ENCODE data around the gene SMTNL1.
A peak's percentile ranks its signal among the peaks of the same experiment; 100 is the strongest.

Gene SMTNL1

DNA sequence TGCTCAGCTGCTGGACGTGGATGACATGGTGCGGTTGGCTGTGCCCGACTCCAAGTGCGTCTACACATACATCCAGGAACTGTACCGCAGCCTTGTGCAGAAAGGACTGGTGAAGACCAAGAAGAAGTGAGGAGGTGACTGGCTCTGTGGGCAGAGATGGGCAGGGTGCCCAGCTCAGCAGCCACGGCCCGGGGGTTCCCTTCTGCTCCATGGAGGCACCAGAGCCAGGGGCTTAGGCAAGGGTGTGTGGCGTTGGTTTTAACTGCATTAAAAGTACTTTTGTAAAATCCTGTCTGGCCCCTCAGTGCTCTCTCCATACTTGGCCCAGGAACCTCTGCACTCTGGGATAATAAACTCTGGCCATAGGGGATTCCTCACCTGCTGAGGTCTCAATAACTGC, 12.6 kb downstream of the SMTNL1 start:
- H3K4me3 Mint-ChIP-seq = no peak overlapping the region
- H3K27ac Mint-ChIP-seq = peak overlapping the region; percentile 16
- peaks cover 21% of the 10 kb centered on the region for H3K4me1 Mint-ChIP-seq
- DNase-seq (ENCODE audit: low spot score in 2 of 2) = no peak
- peaks cover 86% of the 10 kb centered on the region for H3K36me3 Mint-ChIP-seq
- no peaks in the 10 kb centered on the region for H3K9me3 Mint-ChIP-seq
- no peak for ATAC-seq

DNA sequence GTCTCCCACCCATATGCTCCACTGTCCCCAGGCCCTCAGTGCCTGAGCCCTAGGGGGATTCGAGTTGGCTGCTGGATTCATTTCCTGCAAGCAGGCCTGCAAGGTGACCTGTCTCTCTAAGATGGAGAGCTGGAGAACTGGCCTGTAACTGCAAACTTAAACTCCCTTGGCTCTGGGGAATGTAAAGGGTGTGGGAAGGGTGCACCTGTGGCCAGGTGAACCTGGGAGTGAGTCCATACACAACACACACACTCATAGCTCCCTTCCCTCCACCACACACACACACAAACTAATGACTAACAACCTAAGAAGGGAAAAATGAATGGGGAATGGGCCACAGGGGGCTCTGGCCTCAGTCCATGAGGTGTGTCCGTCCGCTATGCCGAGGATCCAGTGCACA, 14.5 kb downstream of the SMTNL1 start:
- Mint-ChIP-seq H3K4me3 (no peak overlapping the region), H3K9me3 (no peaks in the 10 kb centered on the region), H3K4me1 (peaks cover 19% of the 10 kb centered on the region), H3K27ac (peak overlapping the region; percentile 26), H3K36me3 (peaks cover 100% of the 10 kb centered on the region)
- ATAC-seq (no peak), DNase-seq (ENCODE audit: low spot score in 2 of 2) (no peak)

DNA sequence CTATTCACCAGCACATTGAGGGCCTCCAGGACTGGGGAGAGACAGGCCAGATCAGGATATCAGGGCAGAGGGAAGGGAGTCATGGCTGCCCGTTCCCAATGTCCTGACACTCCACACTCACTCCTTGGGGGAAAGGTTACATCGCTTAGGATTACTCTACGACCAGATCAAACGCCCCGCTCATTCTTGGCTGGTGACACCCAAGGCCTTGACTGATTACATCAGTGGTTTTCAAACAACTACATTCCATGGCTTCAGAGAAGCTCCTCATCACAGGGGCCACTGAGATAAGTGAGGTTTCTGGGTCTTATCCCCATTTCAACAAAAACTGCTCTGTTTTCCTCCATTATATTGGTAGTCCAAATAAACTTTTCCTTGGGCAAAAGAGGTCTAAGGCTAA, 15.1 kb downstream of the SMTNL1 start:
- H3K9me3 Mint-ChIP-seq = no peaks in the 10 kb centered on the region
- H3K27ac Mint-ChIP-seq = peak overlapping the region; percentile 37
- DNase-seq (ENCODE audit: low spot score in 2 of 2) (no peak), ATAC-seq (no peak)
- H3K36me3 Mint-ChIP-seq = peaks cover 100% of the 10 kb centered on the region
- no peak overlapping the region for H3K4me3 Mint-ChIP-seq
- peaks cover 14% of the 10 kb centered on the region for H3K4me1 Mint-ChIP-seq

DNA sequence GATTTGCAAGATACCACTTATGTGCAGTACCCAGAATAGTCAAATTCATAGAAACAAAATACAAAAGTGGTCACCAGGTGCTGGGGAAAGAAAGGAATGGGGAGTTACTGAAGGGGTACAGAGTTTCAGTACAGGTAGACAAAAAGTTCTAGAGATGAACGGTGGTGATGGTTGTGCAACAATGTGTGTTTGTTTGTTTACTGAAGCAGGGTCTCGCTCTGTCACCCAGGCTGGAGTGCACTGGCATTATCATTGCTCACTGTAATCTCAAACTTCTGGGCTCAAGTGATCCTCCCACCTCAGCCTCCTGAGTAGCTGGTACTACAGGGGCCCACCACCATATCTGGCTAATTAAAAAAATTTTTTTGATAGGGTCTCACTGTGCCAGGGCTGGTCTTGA, 18.0 kb downstream of the SMTNL1 start:
- no peak for DNase-seq (ENCODE audit: low spot score in 2 of 2)
- ATAC-seq = no peak
- Mint-ChIP-seq H3K4me3 (no peak overlapping the region), H3K4me1 (no peaks in the 10 kb centered on the region), H3K27ac (peak overlapping the region; percentile 80), H3K9me3 (no peaks in the 10 kb centered on the region), H3K36me3 (peaks cover 100% of the 10 kb centered on the region)

DNA sequence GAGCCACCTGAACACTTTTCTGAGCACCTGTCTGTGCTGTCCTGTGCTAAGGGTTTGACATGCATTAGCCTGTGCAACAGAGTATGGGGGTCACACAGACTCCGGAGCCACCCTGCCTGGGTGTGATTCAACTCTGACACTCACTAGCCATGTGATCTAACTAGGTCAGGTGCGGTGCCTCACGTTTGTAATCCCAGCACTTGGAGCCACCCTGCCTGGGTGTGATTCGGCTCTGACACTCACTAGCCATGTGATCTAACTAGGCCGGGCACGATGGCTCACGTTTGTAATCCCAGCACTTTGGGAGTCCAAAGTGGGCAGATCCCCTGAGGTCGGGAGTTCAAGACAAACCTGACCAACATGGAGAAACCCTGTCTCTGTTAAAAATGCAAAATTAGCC, 18.6 kb downstream of the SMTNL1 start:
- no peak for ATAC-seq
- H3K36me3 Mint-ChIP-seq = peaks cover 100% of the 10 kb centered on the region
- H3K4me3 Mint-ChIP-seq = no peak overlapping the region
- H3K9me3 Mint-ChIP-seq = no peaks in the 10 kb centered on the region
- DNase-seq (ENCODE audit: low spot score in 2 of 2) = no peak
- peaks cover 5% of the 10 kb centered on the region for H3K4me1 Mint-ChIP-seq
- H3K27ac Mint-ChIP-seq = peak overlapping the region; percentile 26

DNA sequence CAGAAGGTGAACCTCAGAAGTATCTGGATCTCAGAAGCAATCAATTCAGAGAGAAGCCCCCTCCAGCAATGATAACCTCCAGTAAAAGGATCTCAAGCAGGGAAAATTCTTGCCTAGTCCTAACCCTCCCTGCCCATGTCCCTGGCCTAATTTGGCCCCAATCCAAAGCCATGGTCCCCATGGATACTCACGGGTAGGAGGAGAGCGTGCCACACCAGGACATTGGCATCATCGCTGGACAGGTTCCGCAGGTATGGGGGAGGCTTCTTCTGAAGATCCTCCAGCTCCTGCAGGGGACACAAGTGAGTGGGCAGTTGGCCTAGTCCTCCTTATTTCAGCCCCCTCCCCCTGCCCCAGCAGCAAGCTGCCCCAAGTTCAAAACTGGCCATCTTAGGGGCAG, 22.8 kb downstream of the SMTNL1 start:
- H3K4me1 Mint-ChIP-seq = peaks cover 42% of the 10 kb centered on the region
- no peak overlapping the region for H3K27ac Mint-ChIP-seq
- H3K9me3 Mint-ChIP-seq = no peaks in the 10 kb centered on the region
- no peak for ATAC-seq
- H3K36me3 Mint-ChIP-seq = peaks cover 85% of the 10 kb centered on the region
- no peak overlapping the region for H3K4me3 Mint-ChIP-seq
- DNase-seq (ENCODE audit: low spot score in 2 of 2) = no peak

DNA sequence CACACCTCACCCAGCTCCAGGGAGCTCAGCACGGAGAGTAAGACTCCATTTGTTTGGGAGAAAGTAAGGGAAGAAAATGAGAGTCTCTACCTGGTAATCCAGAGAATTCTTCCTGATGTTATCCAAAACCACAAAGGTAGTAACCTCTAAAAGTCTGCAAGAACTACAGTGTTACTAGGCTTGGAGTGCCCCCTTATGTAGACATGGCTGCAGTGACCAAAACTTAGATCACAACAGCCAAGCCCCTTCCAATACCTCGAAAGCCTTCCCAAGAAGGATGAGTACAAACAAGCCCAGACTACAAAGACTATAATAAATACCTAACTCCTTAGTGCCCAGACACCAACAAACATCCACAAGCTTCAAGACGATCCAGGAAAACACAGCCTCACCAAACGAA, 25.2 kb downstream of the SMTNL1 start:
- Mint-ChIP-seq H3K4me3 (no peak overlapping the region), H3K4me1 (peaks cover 61% of the 10 kb centered on the region), H3K36me3 (peaks cover 66% of the 10 kb centered on the region), H3K27ac (peak overlapping the region; percentile 96), H3K9me3 (no peaks in the 10 kb centered on the region)
- ATAC-seq = no peak
- DNase-seq (ENCODE audit: low spot score in 2 of 2) = no peak

DNA sequence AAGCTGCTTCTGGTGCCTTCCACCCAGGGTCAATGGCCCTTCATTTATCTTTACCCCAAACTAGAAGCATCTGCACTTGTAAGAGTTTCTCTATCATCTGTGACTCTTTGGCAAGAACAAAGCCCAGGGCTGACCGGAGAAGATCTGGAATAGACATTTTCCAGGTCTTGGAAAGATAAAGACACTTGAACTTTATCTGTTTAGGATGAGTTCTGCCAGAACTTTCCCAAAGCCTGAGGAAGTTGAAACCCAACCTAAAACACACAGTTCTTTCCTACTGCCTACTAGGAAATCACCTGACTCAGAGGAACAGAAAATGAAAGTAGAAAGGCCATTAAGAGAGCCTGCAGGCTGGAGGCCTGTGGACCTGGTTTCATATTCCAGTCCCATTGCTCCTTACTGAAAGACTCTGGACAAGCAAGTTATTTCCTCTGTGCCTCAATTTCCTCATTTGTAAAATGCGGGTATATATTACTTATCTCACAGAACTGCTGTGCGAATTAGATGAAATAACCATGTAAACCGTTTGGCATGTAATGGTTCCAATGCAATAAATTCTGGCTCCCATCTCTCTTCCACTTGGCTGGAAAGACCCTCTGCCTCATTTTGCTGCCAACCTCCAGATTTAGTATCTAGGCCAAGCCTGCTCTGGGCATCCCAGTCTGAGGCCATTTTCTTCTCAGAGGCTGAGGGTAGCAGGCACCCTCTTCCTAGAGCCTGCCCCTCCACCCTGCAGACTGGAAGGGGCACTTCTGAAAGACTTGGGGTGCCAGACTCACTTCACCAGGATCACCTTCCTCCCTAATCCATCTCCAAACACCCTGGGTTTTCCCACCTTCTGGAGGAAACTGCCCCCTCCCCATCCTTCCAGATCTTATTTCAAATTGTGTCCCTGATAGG, 28.9 kb downstream of the SMTNL1 start:
- peaks cover 65% of the 10 kb centered on the region for H3K4me1 Mint-ChIP-seq
- ATAC-seq (peak; percentile 53), DNase-seq (ENCODE audit: low spot score in 2 of 2) (peak in 1 of 2 donors; percentile 58)
- peak overlapping the region; percentile 96 for H3K27ac Mint-ChIP-seq
- H3K36me3 Mint-ChIP-seq = peaks cover 38% of the 10 kb centered on the region
- H3K9me3 Mint-ChIP-seq = no peaks in the 10 kb centered on the region
- H3K4me3 Mint-ChIP-seq = peak overlapping the region; percentile 95

DNA sequence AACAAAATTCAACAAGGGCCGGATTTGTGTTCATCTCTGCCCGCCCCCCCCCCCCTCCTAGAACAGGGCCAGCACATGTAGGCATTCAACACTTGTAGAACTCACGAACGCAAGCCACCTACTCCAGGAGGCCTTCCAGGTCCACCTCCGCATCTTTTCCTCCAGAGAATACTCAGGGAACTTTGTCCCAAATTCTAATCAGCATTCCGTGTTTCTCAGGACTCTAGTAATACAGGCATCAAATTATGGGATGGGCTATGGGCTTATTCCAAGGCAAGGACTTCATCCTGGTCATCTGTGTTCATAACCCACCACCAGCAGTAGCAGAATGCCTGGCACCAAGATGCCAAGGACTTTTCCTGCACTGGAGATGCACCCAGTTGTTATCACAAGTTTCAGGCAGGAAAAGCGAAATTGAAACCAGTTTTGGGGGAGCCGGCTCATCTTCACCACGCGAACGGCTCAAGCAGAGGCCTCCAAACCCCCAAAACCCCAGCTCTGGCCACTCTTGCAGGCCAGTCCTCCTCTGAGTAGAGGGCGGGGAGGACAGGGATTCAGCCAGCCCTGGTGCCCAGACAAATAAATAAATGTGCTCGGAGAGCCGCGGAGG, 29.6 kb downstream of the SMTNL1 start:
- Mint-ChIP-seq H3K9me3 (no peaks in the 10 kb centered on the region), H3K36me3 (peaks cover 38% of the 10 kb centered on the region), H3K27ac (peak overlapping the region; percentile 96), H3K4me3 (peak overlapping the region; percentile 95), H3K4me1 (peaks cover 58% of the 10 kb centered on the region)
- DNase-seq (ENCODE audit: low spot score in 2 of 2) (no peak), ATAC-seq (peak; percentile 1)

DNA sequence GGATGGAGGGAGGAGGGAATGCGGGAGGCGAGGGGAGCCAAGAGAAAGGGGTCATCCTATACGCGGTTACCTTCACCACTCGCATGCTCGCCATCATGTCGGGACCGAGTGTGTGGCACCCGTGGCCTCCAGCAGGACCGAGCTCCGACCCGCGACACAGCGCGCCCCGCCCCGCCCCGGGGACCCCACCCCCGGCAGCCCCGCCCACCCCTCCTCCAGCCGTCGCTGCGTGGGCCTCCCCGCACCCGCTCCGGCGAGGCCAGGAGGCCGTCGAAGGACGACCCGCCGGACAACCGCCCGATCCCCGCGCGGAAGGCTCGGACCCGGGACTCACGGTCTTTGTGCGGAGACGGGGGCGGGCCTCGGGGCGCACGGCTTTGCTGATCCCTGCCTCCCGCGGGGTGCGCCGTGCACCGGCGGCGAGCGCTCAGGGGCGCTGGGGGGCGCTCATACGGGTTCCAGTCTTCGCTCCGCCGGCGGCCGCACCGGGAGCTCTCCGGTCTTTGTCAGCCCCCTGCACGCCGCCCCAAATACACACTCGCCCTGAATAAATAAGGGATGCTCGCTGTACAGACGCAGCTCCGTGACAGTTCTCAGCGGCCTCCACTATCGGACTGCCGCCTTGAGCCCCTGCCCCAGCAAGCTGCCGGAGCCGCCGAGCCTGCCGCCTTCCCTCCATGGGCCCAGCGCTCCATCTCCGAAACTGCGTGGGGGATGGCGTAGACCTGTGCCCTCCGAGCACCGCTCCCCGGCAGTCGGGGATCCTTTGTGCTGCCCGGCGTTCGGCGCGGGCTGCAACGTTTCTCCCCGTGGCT, 30.3 kb downstream of the SMTNL1 start, which contains the start of gene UBE2L6:
UBE2L6 (minus strand) TSS at position 158 of the 815 bp plus-strand sequence; CDS start at position 97, 61 bp downstream.
- Mint-ChIP-seq H3K4me3 (peak within 1 kb of the TSS; percentile 95), H3K27ac (peak within 1 kb of the TSS; percentile 96), H3K4me1 (peaks cover 51% of the 10 kb centered on the region), H3K36me3 (peaks cover 36% of the 10 kb centered on the region), H3K9me3 (no peaks in the 10 kb centered on the region)
- ATAC-seq = peak; percentile 86
- peak; percentile 54 to 86 for DNase-seq (ENCODE audit: low spot score in 2 of 2)

DNA sequence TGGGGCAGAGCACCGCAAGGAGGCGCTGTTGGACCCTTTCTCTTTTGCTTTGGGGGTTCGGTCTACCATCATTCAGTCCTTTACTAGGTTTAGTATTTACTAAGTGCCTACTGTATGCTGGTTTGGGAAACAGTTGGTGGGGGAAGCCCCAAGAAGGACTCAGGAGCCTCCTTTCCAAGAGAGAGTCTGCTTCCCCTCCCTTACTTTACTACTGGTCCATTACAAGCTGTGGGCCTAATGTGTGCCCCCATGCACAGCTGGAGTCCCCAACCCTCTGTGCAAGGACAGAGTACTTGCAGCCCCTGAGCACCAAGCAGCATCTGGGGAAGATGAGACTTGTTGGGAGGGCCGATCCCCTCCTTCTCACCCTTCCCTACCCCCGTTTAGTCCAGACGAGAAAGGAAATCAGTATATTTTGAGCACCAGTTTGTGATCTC, 31.0 kb downstream of the SMTNL1 start:
- Mint-ChIP-seq H3K9me3 (no peaks in the 10 kb centered on the region), H3K36me3 (peaks cover 29% of the 10 kb centered on the region), H3K4me1 (peaks cover 44% of the 10 kb centered on the region), H3K4me3 (peak overlapping the region; percentile 95), H3K27ac (peak overlapping the region; percentile 96)
- DNase-seq (ENCODE audit: low spot score in 2 of 2) (peak; percentile 92 to 95), ATAC-seq (no peak)

DNA sequence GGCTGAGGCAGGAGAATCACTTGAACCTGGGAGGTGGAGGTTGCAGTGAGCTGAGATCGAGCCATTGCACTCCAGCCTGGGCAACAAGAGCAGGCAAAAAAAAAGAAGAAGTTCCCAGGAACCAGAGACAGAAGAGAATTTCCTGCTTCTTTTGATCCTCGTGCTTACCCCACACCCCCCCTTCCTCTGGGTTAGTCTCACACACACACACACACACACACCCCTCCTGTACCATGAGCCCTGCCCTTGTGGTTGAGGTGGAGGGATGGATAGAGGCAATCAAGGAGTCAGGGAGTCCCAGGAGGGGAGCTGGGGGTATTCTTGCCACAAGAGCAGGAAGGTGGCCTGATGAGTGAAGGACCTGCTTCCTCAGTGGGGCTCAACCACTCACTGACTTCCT, 34.2 kb downstream of the SMTNL1 start:
- Mint-ChIP-seq H3K4me1 (peaks cover 16% of the 10 kb centered on the region), H3K9me3 (no peaks in the 10 kb centered on the region), H3K27ac (no peak overlapping the region), H3K4me3 (no peak overlapping the region), H3K36me3 (peaks cover 12% of the 10 kb centered on the region)
- ATAC-seq = no peak
- no peak for DNase-seq (ENCODE audit: low spot score in 2 of 2)

DNA sequence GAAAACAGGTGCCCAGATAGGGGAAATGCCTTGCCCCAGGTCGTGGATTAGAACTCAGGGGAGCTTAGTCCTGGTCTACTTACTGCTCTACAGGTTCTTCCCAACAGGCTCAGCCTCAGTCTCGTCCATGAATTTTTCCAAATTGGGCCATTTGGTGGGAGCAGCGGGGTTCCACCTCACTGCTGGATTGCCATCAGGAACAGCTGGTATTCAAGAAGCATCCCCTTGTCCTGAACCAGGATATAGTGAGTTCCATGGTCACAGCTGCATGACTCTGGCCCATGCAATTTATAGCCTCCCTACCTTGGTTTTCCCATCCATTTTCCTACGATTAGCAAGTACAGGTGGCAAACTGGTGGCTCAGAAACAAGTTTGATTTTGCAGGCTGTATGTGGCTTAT, 36.7 kb downstream of the SMTNL1 start:
- no peak overlapping the region for H3K27ac Mint-ChIP-seq
- H3K36me3 Mint-ChIP-seq = no peaks in the 10 kb centered on the region
- H3K4me1 Mint-ChIP-seq = no peaks in the 10 kb centered on the region
- DNase-seq (ENCODE audit: low spot score in 2 of 2) (no peak), ATAC-seq (no peak)
- H3K4me3 Mint-ChIP-seq = no peak overlapping the region
- H3K9me3 Mint-ChIP-seq = no peaks in the 10 kb centered on the region

DNA sequence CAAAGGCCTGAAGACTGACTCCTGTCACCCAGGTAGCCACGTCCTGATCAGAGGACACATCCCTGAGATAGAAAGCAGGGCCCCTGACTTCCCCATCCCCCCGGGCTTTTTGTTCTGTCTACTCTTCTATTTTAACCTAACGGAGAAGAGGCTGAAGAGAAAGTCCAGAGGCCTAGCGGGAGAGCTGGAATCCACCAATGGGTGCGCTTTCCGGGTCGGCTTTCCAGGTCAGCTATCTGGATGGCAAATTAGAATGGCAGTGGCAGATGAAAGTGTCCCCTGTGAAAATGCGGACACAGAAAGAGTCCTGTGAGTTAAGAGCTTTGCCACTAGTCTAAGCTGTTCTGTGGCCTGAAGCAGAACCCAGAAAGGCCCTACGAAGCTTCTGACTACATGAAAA, 46.9 kb downstream of the SMTNL1 start:
- no peak for DNase-seq (ENCODE audit: low spot score in 2 of 2)
- Mint-ChIP-seq H3K4me3 (no peak overlapping the region), H3K36me3 (no peaks in the 10 kb centered on the region), H3K4me1 (no peaks in the 10 kb centered on the region), H3K9me3 (no peaks in the 10 kb centered on the region), H3K27ac (no peak overlapping the region)
- no peak for ATAC-seq

DNA sequence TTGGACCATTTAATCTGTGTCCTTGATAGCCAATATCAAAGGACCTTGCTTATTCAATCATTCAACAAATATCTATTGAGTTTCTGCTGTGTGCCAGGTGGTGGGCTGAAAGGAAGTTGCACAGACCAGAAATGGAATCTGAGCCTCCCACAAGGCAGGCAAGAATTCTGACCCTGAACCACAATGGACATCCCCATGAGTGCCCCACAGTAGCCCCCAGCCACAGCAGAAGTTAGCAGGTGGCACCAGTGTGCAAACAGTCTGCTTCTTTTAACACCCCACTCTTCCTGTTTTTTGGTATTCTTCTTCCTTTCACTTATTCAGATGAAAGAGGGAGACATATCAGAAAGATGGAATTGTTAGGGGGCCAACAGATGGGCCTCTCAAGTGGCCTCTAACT, 47.9 kb downstream of the SMTNL1 start:
- H3K27ac Mint-ChIP-seq = no peak overlapping the region
- no peak for DNase-seq (ENCODE audit: low spot score in 2 of 2)
- H3K9me3 Mint-ChIP-seq = no peaks in the 10 kb centered on the region
- H3K36me3 Mint-ChIP-seq = no peaks in the 10 kb centered on the region
- H3K4me3 Mint-ChIP-seq = no peak overlapping the region
- ATAC-seq = no peak
- H3K4me1 Mint-ChIP-seq = no peaks in the 10 kb centered on the region
